Fibroblast of mammary gland (primary cell): Measurements from ENCODE around the gene CSRP1.

Source experiments
- DNase-seq: peaks from one replicate; pipeline ENCODE4 v3.0.0-alpha.2; 2010; ENCODE audit warnings: low read depth
- H3K4me3 ChIP-seq: 2 replicates; pipeline ENCODE4 v1.5.1; 2011; ENCODE audit warnings: low read depth, mild to moderate bottlenecking, low read length, moderate library complexity; ENCODE audit not compliant: control insufficient read depth
- CTCF ChIP-seq: conservative IDR thresholded peaks from 2 replicates; pipeline ENCODE4 v1.5.1; 2011; ENCODE audit warnings: low read depth, low read length, inconsistent platforms; ENCODE audit not compliant: control insufficient read depth, insufficient read depth

The CSRP1 gene

DNA sequence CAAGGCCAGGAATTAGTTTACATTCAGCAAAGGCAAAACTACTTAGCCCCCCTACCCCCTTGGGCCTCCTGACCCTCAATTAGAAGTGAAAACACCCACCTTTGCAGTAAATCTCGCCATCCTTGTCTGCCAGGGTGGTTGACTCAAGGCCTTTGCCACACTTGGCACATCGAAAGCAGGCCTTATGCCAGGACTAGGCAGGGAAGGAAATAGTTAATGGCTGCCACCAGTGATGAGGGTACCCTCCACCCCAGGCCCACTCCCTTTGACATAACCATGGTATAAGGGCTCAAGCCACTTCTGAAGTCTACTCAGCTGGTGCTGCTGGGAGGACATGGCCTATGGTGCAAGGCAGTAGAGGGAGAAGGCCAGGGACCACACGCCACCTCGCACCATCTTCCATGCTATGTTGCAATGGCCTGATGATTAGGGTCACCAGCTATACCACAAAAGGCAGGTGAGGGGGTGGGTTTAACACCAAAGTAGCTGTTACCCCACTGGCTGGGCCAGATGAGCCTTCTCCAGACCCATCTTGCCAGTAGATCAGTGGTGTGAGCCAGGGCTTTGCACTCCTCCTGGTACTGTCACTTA, 21.6 kb downstream of the CSRP1 start:
- no peak for TF ChIP-seq CTCF
- no peak for DNase-seq
- H3K4me3 ChIP-seq, result no peak overlapping the region

DNA sequence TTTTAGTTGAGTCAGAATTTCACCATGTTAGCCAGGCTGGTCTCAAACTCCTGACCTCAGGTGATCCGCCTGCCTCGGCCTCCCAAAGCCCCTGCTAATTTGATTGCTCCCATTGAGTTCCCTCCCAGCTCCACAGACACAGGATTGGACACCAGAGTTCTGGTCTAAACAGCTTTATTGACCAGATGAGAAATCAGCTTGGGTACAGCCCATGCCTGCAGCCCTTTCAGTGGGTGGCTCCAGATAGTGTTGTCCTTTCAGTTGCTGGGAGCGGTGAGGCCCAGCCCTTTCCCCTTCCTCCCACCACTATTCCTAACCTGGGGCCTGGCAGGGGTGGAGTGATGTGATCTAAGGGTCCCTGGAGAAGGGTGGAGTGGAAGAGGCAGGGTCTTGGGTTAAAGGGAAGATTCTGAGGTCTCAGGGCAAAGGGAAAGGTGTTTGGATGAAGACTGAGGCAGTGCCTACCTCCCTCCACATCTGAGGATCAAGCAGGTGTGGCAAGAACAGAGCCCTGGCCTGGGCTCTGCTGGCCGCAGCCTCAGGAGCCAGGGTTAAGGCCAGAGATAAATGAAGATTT, 23.5 kb downstream of the CSRP1 start:
- no peak for TF ChIP-seq CTCF
- no peak overlapping the region for H3K4me3 ChIP-seq
- no peak for DNase-seq

GRCh38 chr1:201482755-201483154, 24.2 kb downstream of the CSRP1 start:
- no peak for TF ChIP-seq CTCF

GRCh38 chr1:201481761-201482493, 25.0 kb downstream of the CSRP1 start:
- peak; percentile 92 for TF ChIP-seq CTCF
- peak overlapping the region; percentile 23 for H3K4me3 ChIP-seq
- peak; percentile 79 for DNase-seq

More at GRCh38 chr1:201482755-201483154, 24.2 kb downstream of the CSRP1 start:
- H3K4me3 ChIP-seq, result no peak overlapping the region
- DNase-seq, result no peak

DNA sequence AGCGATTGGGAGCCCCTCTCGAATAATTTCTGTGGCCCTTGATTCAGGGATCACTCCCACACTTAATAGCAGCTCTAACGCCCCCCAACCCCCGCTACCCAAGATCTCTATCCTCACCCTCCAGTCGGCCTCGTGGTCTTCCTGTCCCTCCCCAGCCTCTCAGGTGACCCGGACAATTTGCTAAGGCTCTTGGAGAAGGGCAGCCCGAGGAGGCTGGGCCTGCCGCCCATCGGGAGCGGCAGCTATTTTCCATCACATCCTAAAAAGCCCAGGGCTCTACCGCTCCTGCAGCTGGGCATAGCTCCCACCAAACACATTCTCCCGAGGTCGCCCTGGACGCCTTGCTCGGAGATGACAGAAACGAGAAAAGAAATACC, 25.9 kb downstream of the CSRP1 start:
- H3K4me3 ChIP-seq, result peak overlapping the region; percentile 50
- TF ChIP-seq CTCF, result no peak
- no peak for DNase-seq

DNA sequence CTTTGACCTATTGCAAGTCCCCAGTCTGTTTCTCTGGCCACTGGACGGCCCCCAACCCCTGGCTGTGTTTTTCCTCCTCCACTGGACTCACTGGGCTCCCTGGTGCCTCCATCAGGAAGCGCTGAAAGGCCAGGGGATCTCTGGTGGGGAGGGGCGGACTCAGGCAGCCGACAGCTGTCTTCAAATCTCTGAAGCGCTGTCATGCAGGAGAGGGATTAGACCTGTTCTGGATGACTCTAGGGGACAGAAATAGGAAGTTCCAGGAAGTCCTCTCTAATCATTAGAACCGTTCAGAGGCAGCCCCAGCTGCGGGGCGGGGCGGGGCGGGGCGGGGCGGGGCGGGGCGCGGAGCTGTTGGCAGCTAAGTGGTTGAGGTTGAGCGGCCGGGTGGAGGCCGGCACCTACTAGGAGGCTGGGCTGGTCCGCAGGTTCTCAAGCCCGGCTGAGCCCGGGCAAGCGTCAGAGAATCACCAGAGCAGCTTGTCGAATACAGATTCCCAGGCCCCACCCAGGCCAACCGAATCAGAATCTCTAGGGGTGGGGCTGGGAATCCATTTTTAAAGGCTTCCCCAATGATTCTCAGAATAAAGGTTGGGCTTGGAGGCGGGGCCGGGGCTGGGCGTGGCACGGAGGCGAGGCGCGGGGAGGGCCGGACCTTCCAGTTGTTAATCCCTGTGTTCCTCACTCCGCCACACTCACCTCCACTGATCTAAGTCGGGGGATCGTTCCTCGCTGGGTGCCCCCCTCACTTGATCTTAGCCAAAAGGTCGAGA, 26.5 kb downstream of the CSRP1 start:
- DNase-seq, result peak; percentile 80
- peak overlapping the region; percentile 50 for H3K4me3 ChIP-seq
- peak; percentile 14 for TF ChIP-seq CTCF
